IPS DF 4.7 (cell line): ENCODE data around the gene MAST4.
"Not testable (repeated sequence)": the region's sequence is repeated elsewhere in the genome, so short reads cannot be mapped to it uniquely, and the experiment has no call there.

Experiments
- DNase-seq: peaks from one replicate; pipeline ENCODE4 v3.0.0-alpha.2; 2013; ENCODE audit warnings: low spot score; ENCODE audit errors: extremely low read depth

Gene MAST4

GRCh38 chr5:66646570-66646969 is 50.4 kb downstream of the MAST4 start:
- no peak for DNase-seq

- no peak for DNase-seq
These were observed 51.1 kb downstream of the MAST4 start for GRCh38 chr5:66647146-66647856.

- DNase-seq: no peak
These were observed 56.6 kb downstream of the MAST4 start for GRCh38 chr5:66652818-66653217.

- DNase-seq: no peak
These were observed 57.1 kb downstream of the MAST4 start for GRCh38 chr5:66653325-66653724.

GRCh38 chr5:66655395-66656324 is 59.5 kb downstream of the MAST4 start:
- no peak for DNase-seq

GRCh38 chr5:66658516-66658915 is 62.3 kb downstream of the MAST4 start:
- DNase-seq: no peak

GRCh38 chr5:66659780-66660179 is 63.6 kb downstream of the MAST4 start:
- DNase-seq: no peak

- no peak for DNase-seq
These were observed 64.2 kb downstream of the MAST4 start for GRCh38 chr5:66660396-66660795.

GRCh38 chr5:66661149-66661548 is 65.0 kb downstream of the MAST4 start:
- no peak for DNase-seq

GRCh38 chr5:66666778-66667177 is 70.6 kb downstream of the MAST4 start:
- DNase-seq: no peak

GRCh38 chr5:66669086-66669861 is 73.1 kb downstream of the MAST4 start:
- no peak for DNase-seq

- DNase-seq: no peak
These were observed 73.6 kb downstream of the MAST4 start for GRCh38 chr5:66669862-66670195.

- no peak for DNase-seq
These were observed 75.1 kb downstream of the MAST4 start for GRCh38 chr5:66671305-66671704.

- no peak for DNase-seq
These were observed 78.6 kb downstream of the MAST4 start for GRCh38 chr5:66674802-66675201.

- no peak for DNase-seq
These were observed 79.2 kb downstream of the MAST4 start for GRCh38 chr5:66675406-66675805.

GRCh38 chr5:66680221-66680620 is 84.0 kb downstream of the MAST4 start:
- no peak for DNase-seq

GRCh38 chr5:66680804-66681203 is 84.6 kb downstream of the MAST4 start:
- DNase-seq: no peak

- no peak for DNase-seq
These were observed 88.5 kb downstream of the MAST4 start for GRCh38 chr5:66684663-66685062.

- no peak for DNase-seq
These were observed 93.5 kb downstream of the MAST4 start for GRCh38 chr5:66689522-66690220.

GRCh38 chr5:66694036-66694435 is 97.8 kb downstream of the MAST4 start:
- no peak for DNase-seq

- not testable (repeated sequence) for DNase-seq
These were observed 99.6 kb downstream of the MAST4 start for GRCh38 chr5:66695840-66696239.
